ENCODE results near the gene OR5AN1.
"Not testable (repeated sequence)": the region's sequence is repeated elsewhere in the genome, so short reads cannot be mapped to it uniquely, and the experiment has no call there.

The OR5AN1 gene

DNA sequence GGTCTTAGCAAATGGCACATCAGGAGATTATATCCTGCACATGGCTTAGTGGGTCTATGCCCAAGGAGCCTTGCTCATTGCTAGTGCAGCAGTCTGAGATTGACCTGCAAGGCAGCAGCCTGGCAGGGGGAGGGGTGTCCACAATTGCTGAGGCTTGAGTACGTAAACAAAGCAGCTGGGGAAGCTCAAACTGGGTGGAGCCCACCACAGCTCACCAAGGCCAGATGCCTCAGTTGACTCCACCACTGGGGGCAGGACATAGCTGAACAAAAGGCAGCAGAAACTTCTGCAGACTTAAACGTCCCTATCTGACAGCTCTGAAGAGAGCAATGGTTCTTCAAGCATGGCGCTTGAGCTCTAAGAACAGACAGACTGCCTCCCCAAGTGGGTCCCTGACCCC lies 13.6 kb downstream of the OR5AN1 start:
- not testable (repeated sequence) for H3K4me3 ChIP-seq (ENCODE audit: low read length in 2 of 2); H3K4me1 ChIP-seq (ENCODE audit: control insufficient read depth in 2 of 2, insufficient read depth in 2 of 2, low read length in 2 of 2); H3K9me3 ChIP-seq (ENCODE audit: control insufficient read depth in 2 of 2, low read length in 2 of 2); H3K36me3 ChIP-seq (ENCODE audit: control insufficient read depth in 2 of 2, insufficient read depth in 2 of 2, low read length in 2 of 2); H3K27me3 ChIP-seq (ENCODE audit: control insufficient read depth in 2 of 2, insufficient read depth in 2 of 2, low read length in 2 of 2); H3K9ac ChIP-seq (ENCODE audit: low read depth in 1 of 2, low read length in 2 of 2); H3K27ac ChIP-seq (ENCODE audit: low read depth in 2 of 2, low read length in 2 of 2)

DNA sequence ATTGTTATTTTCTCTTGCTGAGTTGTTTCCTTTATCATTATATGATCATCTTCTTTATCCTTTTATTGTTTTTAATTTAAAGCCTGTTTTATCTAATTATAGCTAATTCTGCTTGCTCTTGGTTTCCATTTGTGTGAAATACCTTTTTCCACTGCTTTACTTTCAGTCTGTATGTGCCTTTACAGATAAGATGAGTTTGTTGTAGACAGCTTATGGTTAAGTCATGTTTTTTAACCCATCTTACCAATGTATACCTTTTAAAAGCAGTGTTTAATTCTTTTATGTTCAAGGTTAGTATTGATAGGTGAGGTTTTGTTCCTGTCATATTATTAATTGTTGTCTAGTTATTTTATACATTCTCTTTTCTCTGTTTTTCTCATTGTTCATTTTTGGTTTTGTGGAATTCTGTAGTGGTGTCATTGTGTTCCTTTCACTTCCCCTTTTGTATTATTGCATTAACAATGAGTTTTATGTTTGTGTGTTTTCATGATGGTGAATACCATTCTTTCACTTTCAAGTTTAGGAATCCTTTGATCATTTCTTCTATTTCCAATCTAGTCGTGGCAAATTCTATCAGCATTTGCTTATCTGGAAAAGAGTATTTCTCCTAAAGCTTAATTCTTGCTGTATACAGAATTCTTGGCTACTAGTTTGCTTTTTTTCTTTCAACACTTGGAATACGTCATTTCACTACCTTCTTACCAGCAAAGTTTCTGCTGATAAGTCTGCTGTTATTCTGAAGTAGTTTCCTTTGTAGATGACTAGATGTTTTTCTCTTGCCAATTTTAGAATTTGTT lies 21.8 kb downstream of the OR5AN1 start:
- no peak overlapping the region for H3K9ac ChIP-seq (ENCODE audit: low read depth in 1 of 2, low read length in 2 of 2)
- H3K27me3 ChIP-seq (ENCODE audit: control insufficient read depth in 2 of 2, insufficient read depth in 2 of 2, low read length in 2 of 2), result no peaks in the 10 kb centered on the region
- no peak overlapping the region for H3K27ac ChIP-seq (ENCODE audit: low read depth in 2 of 2, low read length in 2 of 2)
- H3K4me1 ChIP-seq (ENCODE audit: control insufficient read depth in 2 of 2, insufficient read depth in 2 of 2, low read length in 2 of 2), result no peaks in the 10 kb centered on the region
- no peak overlapping the region for H3K4me3 ChIP-seq (ENCODE audit: low read length in 2 of 2)
- H3K36me3 ChIP-seq (ENCODE audit: control insufficient read depth in 2 of 2, insufficient read depth in 2 of 2, low read length in 2 of 2), result no peaks in the 10 kb centered on the region
- no peaks in the 10 kb centered on the region for H3K9me3 ChIP-seq (ENCODE audit: control insufficient read depth in 2 of 2, low read length in 2 of 2)

DNA sequence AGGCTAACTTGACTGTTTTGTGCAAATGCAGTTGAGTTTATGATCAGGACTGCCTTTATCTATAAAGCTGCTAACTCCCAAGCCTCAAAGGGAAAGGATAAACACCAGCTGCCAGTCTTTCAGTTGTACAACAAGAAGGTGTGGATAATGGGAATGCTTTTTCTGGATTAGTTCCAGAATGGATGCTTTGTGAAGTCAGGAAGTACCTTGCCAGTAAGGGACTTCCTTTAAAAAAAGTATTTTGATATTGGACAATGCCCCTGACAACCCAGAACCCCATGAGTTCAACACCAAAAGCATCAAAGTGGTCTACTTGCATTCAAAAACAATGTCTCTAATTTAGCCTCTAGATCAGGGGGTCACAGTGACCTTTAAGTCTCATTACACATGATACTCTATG lies 35.5 kb downstream of the OR5AN1 start:
- Histone ChIP-seq H3K27me3 (ENCODE audit: control insufficient read depth in 2 of 2, insufficient read depth in 2 of 2, low read length in 2 of 2) (no peaks in the 10 kb centered on the region), H3K4me3 (ENCODE audit: low read length in 2 of 2) (no peak overlapping the region), H3K27ac (ENCODE audit: low read depth in 2 of 2, low read length in 2 of 2) (no peak overlapping the region), H3K9me3 (ENCODE audit: control insufficient read depth in 2 of 2, low read length in 2 of 2) (no peaks in the 10 kb centered on the region), H3K4me1 (ENCODE audit: control insufficient read depth in 2 of 2, insufficient read depth in 2 of 2, low read length in 2 of 2) (no peaks in the 10 kb centered on the region), H3K9ac (ENCODE audit: low read depth in 1 of 2, low read length in 2 of 2) (no peak overlapping the region), H3K36me3 (ENCODE audit: control insufficient read depth in 2 of 2, insufficient read depth in 2 of 2, low read length in 2 of 2) (no peaks in the 10 kb centered on the region)

DNA sequence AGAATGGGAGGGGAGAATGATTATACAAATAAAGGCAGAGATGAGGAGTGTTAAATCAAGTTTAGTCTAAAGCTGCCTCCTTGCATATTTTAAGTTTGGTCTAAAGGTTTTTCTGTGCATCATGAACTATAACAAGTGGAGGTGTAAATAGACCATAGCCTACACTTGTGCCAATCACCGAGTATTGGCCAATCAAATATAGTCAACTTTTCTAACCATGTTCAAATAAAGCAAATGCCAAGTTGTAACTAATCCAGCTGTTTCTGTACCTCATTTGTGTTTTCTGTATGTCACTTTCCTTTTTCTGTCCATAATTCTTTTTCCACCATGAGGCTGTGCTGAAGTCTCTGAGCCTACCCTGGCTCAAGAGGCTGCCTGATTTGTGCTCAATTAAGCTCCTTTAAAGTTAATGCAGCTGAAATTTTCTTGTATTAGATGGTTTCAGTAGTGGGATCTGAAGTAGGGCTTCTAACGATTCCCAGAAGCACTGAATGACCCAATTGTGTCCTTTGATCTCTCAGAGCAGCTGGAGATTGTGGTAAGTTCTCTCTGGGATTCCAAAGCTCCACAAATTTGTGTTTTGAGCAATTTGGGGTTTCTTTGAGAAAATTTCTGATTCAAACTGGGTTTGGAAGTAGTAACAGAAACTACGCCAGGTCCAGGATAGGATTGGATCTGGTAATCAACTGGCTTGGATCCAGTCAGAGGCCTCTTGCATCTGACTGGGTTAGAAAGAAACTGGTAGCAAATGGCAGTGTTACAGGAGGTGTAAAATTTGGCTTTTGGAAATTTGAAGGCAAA lies 42.0 kb downstream of the OR5AN1 start:
- H3K27me3 ChIP-seq (ENCODE audit: control insufficient read depth in 2 of 2, insufficient read depth in 2 of 2, low read length in 2 of 2), result no peaks in the 10 kb centered on the region
- no peak overlapping the region for H3K9ac ChIP-seq (ENCODE audit: low read depth in 1 of 2, low read length in 2 of 2)
- H3K4me3 ChIP-seq (ENCODE audit: low read length in 2 of 2), result no peak overlapping the region
- H3K36me3 ChIP-seq (ENCODE audit: control insufficient read depth in 2 of 2, insufficient read depth in 2 of 2, low read length in 2 of 2), result no peaks in the 10 kb centered on the region
- no peak overlapping the region for H3K27ac ChIP-seq (ENCODE audit: low read depth in 2 of 2, low read length in 2 of 2)
- no peaks in the 10 kb centered on the region for H3K9me3 ChIP-seq (ENCODE audit: control insufficient read depth in 2 of 2, low read length in 2 of 2)
- no peaks in the 10 kb centered on the region for H3K4me1 ChIP-seq (ENCODE audit: control insufficient read depth in 2 of 2, insufficient read depth in 2 of 2, low read length in 2 of 2)

DNA sequence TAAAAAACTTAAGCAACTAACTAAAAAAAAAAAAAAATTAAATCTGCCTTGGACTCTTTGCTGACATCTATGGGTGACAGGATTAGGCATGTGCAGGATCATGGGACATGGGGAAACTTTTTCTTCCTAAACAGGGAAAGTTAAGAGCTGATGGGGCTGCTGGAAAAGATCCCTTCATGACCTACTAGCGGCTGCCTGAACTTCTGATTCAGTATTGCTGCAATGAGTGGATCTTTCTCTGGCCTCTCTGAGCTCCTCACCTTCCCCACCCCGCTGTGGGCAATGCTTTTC lies 42.5 kb downstream of the OR5AN1 start:
- H3K9ac ChIP-seq (ENCODE audit: low read depth in 1 of 2, low read length in 2 of 2), result no peak overlapping the region
- H3K27me3 ChIP-seq (ENCODE audit: control insufficient read depth in 2 of 2, insufficient read depth in 2 of 2, low read length in 2 of 2), result no peaks in the 10 kb centered on the region
- no peak overlapping the region for H3K4me3 ChIP-seq (ENCODE audit: low read length in 2 of 2)
- no peak overlapping the region for H3K27ac ChIP-seq (ENCODE audit: low read depth in 2 of 2, low read length in 2 of 2)
- H3K36me3 ChIP-seq (ENCODE audit: control insufficient read depth in 2 of 2, insufficient read depth in 2 of 2, low read length in 2 of 2), result no peaks in the 10 kb centered on the region
- no peaks in the 10 kb centered on the region for H3K4me1 ChIP-seq (ENCODE audit: control insufficient read depth in 2 of 2, insufficient read depth in 2 of 2, low read length in 2 of 2)
- no peaks in the 10 kb centered on the region for H3K9me3 ChIP-seq (ENCODE audit: control insufficient read depth in 2 of 2, low read length in 2 of 2)

DNA sequence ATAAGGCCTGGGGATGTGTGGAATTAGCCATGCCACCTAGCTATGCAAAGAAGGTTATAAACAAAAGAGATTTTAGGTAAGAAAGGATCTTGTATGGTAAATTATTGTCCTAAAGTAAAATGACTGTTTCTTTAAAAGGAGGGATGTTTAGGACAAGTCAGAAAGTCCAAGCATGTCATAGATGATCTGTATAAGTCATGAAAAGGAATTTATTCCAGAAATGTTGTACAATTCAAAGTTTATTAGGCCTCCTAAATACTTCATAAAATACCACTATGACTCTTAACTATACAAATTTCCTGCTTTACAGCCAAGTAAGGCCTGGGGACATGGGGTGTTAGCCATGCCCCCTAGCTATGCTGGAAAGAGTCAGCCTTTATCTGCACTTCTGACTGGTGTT lies 44.9 kb downstream of the OR5AN1 start:
- Histone ChIP-seq H3K4me3 (ENCODE audit: low read length in 2 of 2) (no peak overlapping the region), H3K9ac (ENCODE audit: low read depth in 1 of 2, low read length in 2 of 2) (no peak overlapping the region), H3K27me3 (ENCODE audit: control insufficient read depth in 2 of 2, insufficient read depth in 2 of 2, low read length in 2 of 2) (no peaks in the 10 kb centered on the region), H3K9me3 (ENCODE audit: control insufficient read depth in 2 of 2, low read length in 2 of 2) (no peaks in the 10 kb centered on the region), H3K36me3 (ENCODE audit: control insufficient read depth in 2 of 2, insufficient read depth in 2 of 2, low read length in 2 of 2) (no peaks in the 10 kb centered on the region), H3K4me1 (ENCODE audit: control insufficient read depth in 2 of 2, insufficient read depth in 2 of 2, low read length in 2 of 2) (no peaks in the 10 kb centered on the region), H3K27ac (ENCODE audit: low read depth in 2 of 2, low read length in 2 of 2) (no peak overlapping the region)

DNA sequence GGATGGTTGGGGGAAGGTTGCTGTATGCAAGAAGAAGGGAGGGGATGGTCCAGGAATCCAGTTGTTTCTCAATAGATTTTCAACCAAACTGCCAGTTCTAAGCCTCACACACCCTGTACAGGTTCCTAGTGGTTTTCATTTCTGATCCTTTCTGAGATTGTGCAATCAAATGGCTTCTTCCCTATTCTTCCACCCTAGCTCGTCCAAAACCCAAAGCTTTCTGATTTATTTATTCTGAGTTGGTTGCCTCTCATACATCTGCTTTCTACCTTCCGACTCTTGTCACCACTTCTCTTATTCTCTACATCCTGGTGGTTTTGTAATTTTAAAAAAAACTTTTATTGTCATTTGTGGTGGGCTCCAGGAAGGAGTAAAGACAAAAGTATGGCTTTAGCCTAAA lies 55.0 kb downstream of the OR5AN1 start:
- H3K9me3 ChIP-seq (ENCODE audit: control insufficient read depth in 2 of 2, low read length in 2 of 2), result no peaks in the 10 kb centered on the region
- H3K9ac ChIP-seq (ENCODE audit: low read depth in 1 of 2, low read length in 2 of 2), result no peak overlapping the region
- no peaks in the 10 kb centered on the region for H3K27me3 ChIP-seq (ENCODE audit: control insufficient read depth in 2 of 2, insufficient read depth in 2 of 2, low read length in 2 of 2)

DNA sequence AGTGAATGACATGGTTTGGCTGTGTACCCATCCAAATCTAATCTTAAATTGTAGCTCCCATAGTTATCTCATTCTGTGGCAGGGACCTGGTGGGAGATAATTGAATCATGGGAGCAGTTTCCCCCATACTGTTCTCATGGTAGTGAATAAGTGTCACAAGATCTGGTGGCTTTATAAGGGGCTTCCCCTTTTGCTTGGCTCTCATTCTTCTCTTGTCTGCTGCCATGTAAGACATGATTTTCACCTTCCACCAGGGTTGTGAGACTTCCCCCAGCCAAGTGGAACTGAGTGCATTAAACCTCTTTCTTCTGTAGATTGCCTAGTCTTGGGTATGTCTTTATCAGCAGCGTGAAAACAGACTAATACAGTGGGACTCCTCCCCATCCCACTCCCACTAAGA lies 56.4 kb downstream of the OR5AN1 start:
- Histone ChIP-seq H3K4me1 (ENCODE audit: control insufficient read depth in 2 of 2, insufficient read depth in 2 of 2, low read length in 2 of 2) (no peaks in the 10 kb centered on the region), H3K9me3 (ENCODE audit: control insufficient read depth in 2 of 2, low read length in 2 of 2) (no peaks in the 10 kb centered on the region), H3K9ac (ENCODE audit: low read depth in 1 of 2, low read length in 2 of 2) (no peak overlapping the region), H3K27ac (ENCODE audit: low read depth in 2 of 2, low read length in 2 of 2) (no peak overlapping the region), H3K36me3 (ENCODE audit: control insufficient read depth in 2 of 2, insufficient read depth in 2 of 2, low read length in 2 of 2) (no peaks in the 10 kb centered on the region), H3K4me3 (ENCODE audit: low read length in 2 of 2) (no peak overlapping the region), H3K27me3 (ENCODE audit: control insufficient read depth in 2 of 2, insufficient read depth in 2 of 2, low read length in 2 of 2) (no peaks in the 10 kb centered on the region)

More for the DNA sequence above, 55.0 kb downstream of the OR5AN1 start:
- no peaks in the 10 kb centered on the region for H3K4me1 ChIP-seq (ENCODE audit: control insufficient read depth in 2 of 2, insufficient read depth in 2 of 2, low read length in 2 of 2)
- no peak overlapping the region for H3K4me3 ChIP-seq (ENCODE audit: low read length in 2 of 2)
- no peaks in the 10 kb centered on the region for H3K36me3 ChIP-seq (ENCODE audit: control insufficient read depth in 2 of 2, insufficient read depth in 2 of 2, low read length in 2 of 2)
- no peak overlapping the region for H3K27ac ChIP-seq (ENCODE audit: low read depth in 2 of 2, low read length in 2 of 2)

DNA sequence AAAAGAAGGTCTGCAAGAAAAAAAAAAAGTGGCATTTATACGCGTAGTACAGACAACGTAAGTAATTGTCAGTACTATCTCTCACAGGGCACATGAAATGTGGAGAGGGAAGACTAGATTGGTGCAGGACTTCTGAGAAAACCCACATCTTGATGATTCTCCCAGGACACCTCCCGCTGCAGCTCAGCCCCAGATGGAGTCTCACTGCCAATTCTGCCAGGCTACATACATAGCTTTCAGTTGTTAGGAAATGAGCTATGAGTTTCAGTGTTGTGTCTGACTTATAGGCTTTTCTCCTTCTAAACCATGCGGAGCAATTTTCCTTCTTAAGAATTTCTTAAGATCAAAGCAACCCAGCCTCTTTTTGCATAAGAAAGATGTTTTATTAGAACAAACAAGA lies 57.9 kb downstream of the OR5AN1 start:
- Histone ChIP-seq H3K9me3 (ENCODE audit: control insufficient read depth in 2 of 2, low read length in 2 of 2) (no peaks in the 10 kb centered on the region), H3K36me3 (ENCODE audit: control insufficient read depth in 2 of 2, insufficient read depth in 2 of 2, low read length in 2 of 2) (no peaks in the 10 kb centered on the region), H3K27me3 (ENCODE audit: control insufficient read depth in 2 of 2, insufficient read depth in 2 of 2, low read length in 2 of 2) (no peaks in the 10 kb centered on the region), H3K9ac (ENCODE audit: low read depth in 1 of 2, low read length in 2 of 2) (no peak overlapping the region), H3K4me3 (ENCODE audit: low read length in 2 of 2) (no peak overlapping the region), H3K27ac (ENCODE audit: low read depth in 2 of 2, low read length in 2 of 2) (no peak overlapping the region), H3K4me1 (ENCODE audit: control insufficient read depth in 2 of 2, insufficient read depth in 2 of 2, low read length in 2 of 2) (no peaks in the 10 kb centered on the region)

DNA sequence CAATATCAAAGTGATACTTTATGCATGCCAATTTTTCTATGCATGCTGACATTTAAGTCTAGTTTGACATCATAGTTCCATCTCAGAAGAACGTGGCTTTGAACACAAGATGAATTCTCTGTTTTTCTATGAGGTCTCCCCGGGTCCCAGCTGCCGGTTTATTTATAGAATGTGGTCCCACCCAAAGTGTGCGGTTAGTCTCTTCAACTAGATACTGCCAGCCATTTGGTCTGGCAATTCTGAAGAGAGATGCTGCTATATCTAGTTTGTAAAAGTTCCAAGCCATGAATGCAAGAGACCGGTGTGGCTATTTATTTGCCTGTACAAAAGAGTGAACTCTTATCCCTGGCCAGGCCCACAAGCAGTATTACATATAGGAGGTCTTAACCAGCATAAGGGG lies 58.3 kb downstream of the OR5AN1 start:
- H3K9ac ChIP-seq (ENCODE audit: low read depth in 1 of 2, low read length in 2 of 2), result no peak overlapping the region
- H3K27ac ChIP-seq (ENCODE audit: low read depth in 2 of 2, low read length in 2 of 2), result no peak overlapping the region
- no peak overlapping the region for H3K4me3 ChIP-seq (ENCODE audit: low read length in 2 of 2)
- no peaks in the 10 kb centered on the region for H3K9me3 ChIP-seq (ENCODE audit: control insufficient read depth in 2 of 2, low read length in 2 of 2)
- no peaks in the 10 kb centered on the region for H3K36me3 ChIP-seq (ENCODE audit: control insufficient read depth in 2 of 2, insufficient read depth in 2 of 2, low read length in 2 of 2)
- H3K4me1 ChIP-seq (ENCODE audit: control insufficient read depth in 2 of 2, insufficient read depth in 2 of 2, low read length in 2 of 2), result no peaks in the 10 kb centered on the region
- H3K27me3 ChIP-seq (ENCODE audit: control insufficient read depth in 2 of 2, insufficient read depth in 2 of 2, low read length in 2 of 2), result no peaks in the 10 kb centered on the region

Data from mucosa of rectum (tissue), 2 donors.